A549 (cell line): Measurements from ENCODE around the gene UFSP2.

Experiments
- CTCF ChIP-seq: fragments of >200 bp; sonication (Bioruptor Twin); formaldehyde crosslinking; IDR thresholded peaks from 3 replicates; pipeline ENCODE4 v1.5.1; 2016
- FOSL2 ChIP-seq, 2 experiments: fragments of 450-650 bp in 1 of 2; fragments of >200 bp in 1 of 2; sonication (Bioruptor Twin) in 1 of 2; formaldehyde crosslinking; IDR thresholded peaks; 2 replicates each; pipeline versions ENCODE4 v1.5.0 to v1.6.1; 2016 to 2020; ENCODE audit warnings: mild to moderate bottlenecking in 1 of 2, moderate library complexity in 1 of 2
- GATA3 ChIP-seq: IDR thresholded peaks from 2 replicates; pipeline ENCODE4 v1.6.1; 2012; ENCODE audit warnings: borderline replicate concordance
- HES2 ChIP-seq: fragments of >200 bp; sonication (Bioruptor Twin); formaldehyde crosslinking; IDR thresholded peaks from 2 replicates; pipeline ENCODE4 v1.6.1; 2016
- PHF8 ChIP-seq: fragments of 200-600 bp; sonication (generic); IDR thresholded peaks from 2 replicates; pipeline ENCODE4 v1.6.1; 2016; ENCODE audit warnings: low read depth, mild to moderate bottlenecking, antibody characterized with exemption, moderate library complexity, borderline replicate concordance
- POLR2A ChIP-seq: IDR thresholded peaks from 2 replicates; pipeline ENCODE4 v1.6.1; 2012; ENCODE audit warnings: mild to moderate bottlenecking, low read length
- RAD21 ChIP-seq, 2 experiments: fragments of >200 bp in 1 of 2; sonication (Bioruptor Twin) in 1 of 2; formaldehyde crosslinking in 1 of 2; IDR thresholded peaks in 1 of 2; conservative IDR thresholded peaks in 1 of 2; 2 replicates in 1 of 2; 3 replicates in 1 of 2; pipeline ENCODE4 v1.6.1; 2012 to 2018; ENCODE audit warnings: inconsistent platforms in 1 of 2
- RFX5 ChIP-seq: fragments of 450-650 bp; IDR thresholded peaks from 2 replicates; pipeline ENCODE4 v1.7.1; 2014; ENCODE audit warnings: antibody characterized with exemption, mild to moderate bottlenecking, moderate library complexity
- RNF2 ChIP-seq: fragments of 200-600 bp; sonication (generic); IDR thresholded peaks from 2 replicates; pipeline ENCODE4 v1.6.1; 2016; ENCODE audit warnings: low read depth, mild to moderate bottlenecking, antibody characterized with exemption, moderate library complexity, borderline replicate concordance

- TF ChIP-seq GATA3 = no peak
- no peak for TF ChIP-seq RFX5
- TF ChIP-seq RAD21 (conservative IDR thresholded peaks at IDR 0.05 in 1 of 2, IDR thresholded peaks at IDR 0.05 in 1 of 2) = no peak
- no peak for TF ChIP-seq POLR2A
- no peak for TF ChIP-seq HES2
- TF ChIP-seq PHF8 = no peak
- no peak for TF ChIP-seq RNF2
- TF ChIP-seq CTCF = no peak
- TF ChIP-seq FOSL2 (IDR thresholded peaks at IDR 0.05) = no peak
- no peak for TF ChIP-seq FOSL2 (CRISPR knock-in tag; IDR thresholded peaks at IDR 0.05)
These were observed 67.9 kb downstream of the UFSP2 start for GRCh38 chr4:185357733-185358440.
